ENCODE data around the gene HSD17B2.
"Not testable (repeated sequence)": the region's sequence is repeated elsewhere in the genome, so short reads cannot be mapped to it uniquely, and the experiment has no call there.

Gene HSD17B2

GRCh38 chr16:82007189-82007588, 27.9 kb upstream of the HSD17B2 start:
- ChIA-PET CTCF (interaction anchor here (0.8 to 1.4 kb wide), 2 partner anchors 10 to 16 kb away, joined by 3 to 4 read pairs; no protein-coding TSS in a partner anchor), POLR2A (no interaction called here)
- TF ChIP-seq CTCF (IDR thresholded peaks at IDR 0.05; ENCODE audit: control extremely low read depth, extremely low read depth, low read depth, missing control alignments): no peak
- DNase-seq (ENCODE audit: extremely low spot score): no peak

DNA sequence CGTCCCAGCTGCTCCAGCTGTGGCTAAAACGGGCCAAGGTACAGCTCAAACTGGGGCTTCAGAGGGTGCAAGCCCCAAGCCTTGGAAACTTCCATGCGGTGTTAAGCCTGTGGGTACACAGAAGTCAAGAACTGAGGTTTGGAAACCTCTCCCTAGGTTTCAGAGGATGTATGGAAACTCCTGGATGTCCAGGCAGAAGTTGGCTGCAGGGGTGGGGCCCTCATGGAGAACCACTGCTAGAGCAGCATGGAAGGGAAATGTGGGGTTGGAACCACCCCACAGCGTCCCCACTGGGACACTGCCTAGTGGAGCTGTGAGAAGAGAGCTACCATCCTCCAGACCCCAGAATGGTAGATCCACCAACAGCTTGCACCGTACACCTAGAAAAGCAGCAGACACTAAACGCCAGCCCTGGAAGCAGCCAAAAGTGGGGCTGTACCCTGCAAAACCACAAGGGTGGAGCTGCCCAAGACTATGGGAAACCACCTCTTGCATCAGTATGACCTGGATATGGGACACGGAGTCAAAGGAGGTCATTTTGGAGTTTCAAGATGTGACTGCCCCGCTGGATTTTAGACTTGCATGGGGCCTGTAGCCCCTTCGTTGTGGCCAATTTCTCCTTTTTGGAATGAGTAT, 26.0 kb upstream of the HSD17B2 start:
- ChIA-PET POLR2A (no interaction called here), CTCF (no interaction called here)
- DNase-seq (ENCODE audit: extremely low spot score): no peak
- no peak for TF ChIP-seq CTCF (IDR thresholded peaks at IDR 0.05; ENCODE audit: control extremely low read depth, extremely low read depth, low read depth, missing control alignments)

DNA sequence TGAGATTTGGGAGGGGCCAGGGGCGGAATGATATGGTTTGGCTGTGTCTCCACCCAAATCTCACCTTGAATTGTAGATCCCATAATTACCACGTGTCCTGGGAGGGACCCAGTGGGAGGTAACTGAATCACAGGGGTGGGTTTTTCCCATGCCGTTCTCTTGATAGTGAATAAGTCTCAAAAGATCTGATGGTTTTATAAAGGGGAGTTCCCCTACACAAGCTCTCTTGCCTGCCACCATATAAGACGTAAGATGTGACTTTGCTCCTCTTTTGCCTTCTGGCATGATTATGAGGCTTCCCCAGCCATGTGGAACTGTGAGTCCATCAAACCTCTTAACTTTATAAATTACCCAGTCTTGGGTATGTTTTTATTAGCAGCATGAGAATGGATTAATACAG, 25.3 kb upstream of the HSD17B2 start:
- CTCF ChIA-PET; POLR2A ChIA-PET; DNase-seq (ENCODE audit: extremely low spot score): not testable (repeated sequence)

- DNase-seq (ENCODE audit: extremely low spot score): no peak
- POLR2A ChIA-PET: no interaction called here
- CTCF ChIA-PET: no interaction called here
- no peak for TF ChIP-seq CTCF (IDR thresholded peaks at IDR 0.05; ENCODE audit: control extremely low read depth, extremely low read depth, low read depth, missing control alignments)
Measured at GRCh38 chr16:82010649-82011048, 24.4 kb upstream of the HSD17B2 start.

DNA sequence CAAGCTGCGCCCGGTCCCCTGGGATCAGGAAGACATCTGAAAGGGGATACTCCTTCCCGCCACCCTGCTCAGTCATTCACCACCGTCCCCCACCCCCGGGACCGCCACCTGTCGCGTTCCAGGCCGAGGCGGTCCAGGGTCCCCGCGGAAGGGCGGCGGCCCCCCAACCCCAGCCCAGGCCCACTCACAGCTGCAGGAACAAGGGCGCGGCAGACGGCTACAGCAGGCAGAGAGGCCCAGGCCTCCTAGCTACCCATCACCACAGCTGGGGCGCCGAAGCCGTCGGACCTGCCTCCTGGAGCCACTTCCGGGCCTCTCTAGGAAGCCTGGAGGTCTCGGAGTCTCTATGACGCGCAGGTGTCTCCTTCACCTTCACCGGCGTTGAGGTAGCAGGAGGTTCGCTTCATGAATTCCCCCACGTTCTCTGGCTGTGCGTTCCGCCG, 23.8 kb upstream of the HSD17B2 start, which contains the start of gene SDR42E1:
TSS of gene SDR42E1 (minus strand) at position 272 of the 443 bp plus-strand sequence. CDS start 10,612 bp downstream, outside the sequence.
- TF ChIP-seq CTCF (IDR thresholded peaks at IDR 0.05; ENCODE audit: control extremely low read depth, extremely low read depth, low read depth, missing control alignments): no peak
- ChIA-PET POLR2A (no interaction called here), CTCF (no interaction called here)
- peak; percentile 66 for DNase-seq (ENCODE audit: extremely low spot score)

- CTCF ChIA-PET: no interaction called here
- POLR2A ChIA-PET: no interaction called here
- TF ChIP-seq CTCF (IDR thresholded peaks at IDR 0.05; ENCODE audit: control extremely low read depth, extremely low read depth, low read depth, missing control alignments): no peak
- DNase-seq (ENCODE audit: extremely low spot score): no peak
Measured at GRCh38 chr16:82013139-82013538, 21.9 kb upstream of the HSD17B2 start.

DNA sequence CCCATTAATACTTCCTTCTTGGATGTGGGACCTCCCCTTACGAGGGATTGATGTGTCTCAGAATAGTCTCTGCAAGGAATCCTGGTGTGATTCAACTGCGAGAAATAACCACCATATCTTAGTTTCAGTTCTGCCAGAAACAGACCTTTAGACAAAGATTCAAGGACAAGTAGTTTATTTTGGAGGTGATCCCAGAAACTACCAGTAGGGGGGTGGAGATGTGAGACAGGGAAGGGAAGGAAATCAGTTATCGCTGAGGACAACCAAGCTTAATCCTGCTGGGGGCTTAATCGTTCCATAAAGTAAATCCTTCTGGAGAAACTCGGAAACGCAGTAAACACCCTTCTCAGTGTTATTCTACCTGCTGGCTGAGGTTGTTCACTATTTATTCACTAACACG, 18.8 kb upstream of the HSD17B2 start:
- ChIA-PET POLR2A (no interaction called here), CTCF (no interaction called here)
- DNase-seq (ENCODE audit: extremely low spot score): no peak
- TF ChIP-seq CTCF (IDR thresholded peaks at IDR 0.05; ENCODE audit: control extremely low read depth, extremely low read depth, low read depth, missing control alignments): no peak
